Adipose tissue (tissue), 3 donors: Measurements from ENCODE around the gene IFNGR2. TPM values are rescaled to one million over a fixed set of nuclear protein-coding genes. Genes with fewer than 3 reads are reported as not detected.
A peak's percentile ranks its signal among the peaks of the same experiment; 100 is the strongest.
"Not testable (repeated sequence)": the region's sequence is repeated elsewhere in the genome, so short reads cannot be mapped to it uniquely, and the experiment has no call there.

Source experiments
- H3K27ac ChIP-seq: one replicate; pipeline ENCODE4 v1.5.1; 2013; ENCODE audit warnings: low read depth, low read length
- WGBS, 3 donors: extraction: QIAGEN DNeasy Blood & Tissue Kit; methylation state at CpG; one replicate each; pipeline ENCODE4 v1.1.7; 2013; 5-methylcytosine and 5-hydroxymethylcytosine counted together
- polyA plus RNA-seq, 3 donors: library from polyadenylated mRNA; stranded (reverse); fragments of 200-250 nt; gene quantifications; one replicate each; pipeline ENCODE4 v1.2.3, GENCODE V29; 2013
- donor health status: healthy with polysubstance abuse.
- donor health status: Bipolar disorder and iron deficiency.
- donor health status: healthy.

IFNGR2 gene
- polyA plus RNA-seq, 3 donors: 16.8 to 125 (median 87.6) TPM

- 87 to 94% (median 94%) methylated on average over 5 of the region's 5 CpGs for WGBS, 3 donors
- H3K27ac ChIP-seq: no peak overlapping the region
These were observed 58.5 kb downstream of the IFNGR2 start for GRCh38 chr21:33461538-33462250.

- WGBS, 3 donors: 86 to 90% (median 89%) methylated on average over 4 of the region's 4 CpGs
- not testable (repeated sequence) for H3K27ac ChIP-seq
These were observed 66.0 kb downstream of the IFNGR2 start for GRCh38 chr21:33469183-33469582.

GRCh38 chr21:33470701-33471100 is 67.5 kb downstream of the IFNGR2 start:
- H3K27ac ChIP-seq: no peak overlapping the region
- 95 to 100% (median 100%) methylated on average over 2 of the region's 2 CpGs for WGBS, 3 donors

GRCh38 chr21:33473344-33473743 is 70.1 kb downstream of the IFNGR2 start:
- no peak overlapping the region for H3K27ac ChIP-seq
- 93 to 97% (median 93%) methylated on average over 3 of the region's 3 CpGs for WGBS, 3 donors

- no peak overlapping the region for H3K27ac ChIP-seq
- 82 to 86% (median 86%) methylated on average over 7 of the region's 7 CpGs for WGBS, 3 donors
These were observed 73.9 kb downstream of the IFNGR2 start for GRCh38 chr21:33477066-33477465.

- no peak overlapping the region for H3K27ac ChIP-seq
- WGBS, 3 donors: 60 to 72% (median 66%) methylated on average over 9 of the region's 9 CpGs
These were observed 75.0 kb downstream of the IFNGR2 start for GRCh38 chr21:33478182-33478581.

GRCh38 chr21:33478935-33479678 is 75.9 kb downstream of the IFNGR2 start:
- 0% methylated on average over 60 to 68 of the region's 68 CpGs for WGBS, 3 donors
- peak overlapping the region; percentile 38 for H3K27ac ChIP-seq

- 0 to 1% (median 0%) methylated on average over 79 to 91 of the region's 93 CpGs for WGBS, 3 donors
- H3K27ac ChIP-seq: peak within 1 kb of the TSS; percentile 38
These were observed 76.7 kb downstream of the IFNGR2 start, which contains the start of gene TMEM50B for GRCh38 chr21:33479679-33480480. TSS of gene TMEM50B (minus strand) at chr21:33479974. CDS start at chr21:33468885, 11,089 bp downstream.

GRCh38 chr21:33480481-33481103 is 77.4 kb downstream of the IFNGR2 start:
- H3K27ac ChIP-seq: no peak overlapping the region
- WGBS, 3 donors: 21 to 31% (median 29%) methylated on average over 17 of the region's 17 CpGs

- no peak overlapping the region for H3K27ac ChIP-seq
- whole genome bisulfite sequencing, 3 donors: 87 to 92% (median 87%) methylated on average over 9 of the region's 9 CpGs
These were observed 78.2 kb downstream of the IFNGR2 start for GRCh38 chr21:33481314-33481943.

Other genes starting within 250 kb of the IFNGR2 start
- gene IFNAR2, start 173.5 kb upstream of the IFNGR2 start, polyA plus RNA-seq: 10 to 100 TPM in 2 of 3 donors, 1 to 10 TPM in 1; 5.3 to 21.2 (median 16.0) TPM
- gene IL10RB, start 137.0 kb upstream of the IFNGR2 start, polyA plus RNA-seq: 10 to 100 TPM; 22.2 to 33.3 (median 29.3) TPM
- 10 to 100 TPM; 18.3 to 56.9 (median 26.0) TPM for gene IFNAR1, start 78.4 kb upstream of the IFNGR2 start, polyA plus RNA-seq
- gene TMEM50B, start 76.6 kb downstream of the IFNGR2 start, polyA plus RNA-seq: 10 to 100 TPM; 21.1 to 34.8 (median 29.0) TPM
- 1 to 10 TPM in 2 of 3 donors, under 1 TPM in 1; 0.86 to 1.6 (median 1.3) TPM for gene DNAJC28, start 88.3 kb downstream of the IFNGR2 start, polyA plus RNA-seq
- 10 to 100 TPM; 16.7 to 45.5 (median 26.0) TPM for gene GART, start 138.7 kb downstream of the IFNGR2 start, polyA plus RNA-seq
- 100 to 1,000 TPM in 1 of 3 donors, 10 to 100 TPM in 2; 45.7 to 107 (median 83.2) TPM for gene SON, start 139.6 kb downstream of the IFNGR2 start, polyA plus RNA-seq
- 1 to 10 TPM; 4.6 to 8.7 (median 5.2) TPM for gene DONSON, start 185.3 kb downstream of the IFNGR2 start, polyA plus RNA-seq
- gene CRYZL1, start 238.3 kb downstream of the IFNGR2 start, polyA plus RNA-seq: 10 to 100 TPM; 13.0 to 18.9 (median 18.5) TPM
- 100 to 1,000 TPM in 1 of 3 donors, 10 to 100 TPM in 1, 1 to 10 TPM in 1; 6.8 to 114 (median 40.2) TPM for gene ITSN1, start 239.1 kb downstream of the IFNGR2 start, polyA plus RNA-seq